SK-N-SH treated with all-trans-retinoic acid at 6 μM for 48 hours (cell line): ENCODE results near the gene MC1R.

Source experiments
- ARNTL ChIP-seq: fragments of 450-650 bp; formaldehyde crosslinking; IDR thresholded peaks from 2 replicates; pipeline ENCODE4 v1.5.0; 2020; ENCODE audit warnings: low read depth, mild to moderate bottlenecking, moderate library complexity, borderline replicate concordance
- CREB5 ChIP-seq: fragments of 250-450 bp; sonication (Bioruptor Pico); IDR thresholded peaks from 2 replicates; pipeline ENCODE4 v1.5.1; 2020; ENCODE audit warnings: low read depth, mild to moderate bottlenecking, moderate library complexity
- OSR1 ChIP-seq: fragments of 250-450 bp; sonication (Bioruptor Pico); IDR thresholded peaks from 2 replicates; pipeline ENCODE4 v1.8.0; 2022; ENCODE audit warnings: moderate library complexity, mild to moderate bottlenecking, inconsistent platforms
- PATZ1 ChIP-seq: fragments of 250-450 bp; sonication (Bioruptor Pico); IDR thresholded peaks from 2 replicates; pipeline ENCODE4 v1.8.0; 2020; ENCODE audit warnings: mild to moderate bottlenecking, moderate library complexity, borderline replicate concordance
- PPARA ChIP-seq: fragments of 250-450 bp; sonication (Bioruptor Pico); IDR thresholded peaks from 2 replicates; pipeline ENCODE4 v1.5.0; 2020; ENCODE audit warnings: mild to moderate bottlenecking, borderline replicate concordance
- TOX ChIP-seq: fragments of 250-450 bp; sonication (Bioruptor Pico); IDR thresholded peaks from 2 replicates; pipeline ENCODE4 v1.8.0; 2021; ENCODE audit warnings: mild to moderate bottlenecking, moderate library complexity, borderline replicate concordance
- ZFP30 ChIP-seq: fragments of 450-650 bp; formaldehyde crosslinking; IDR thresholded peaks from 2 replicates; pipeline ENCODE4 v1.5.0; 2022; ENCODE audit warnings: mild to moderate bottlenecking, moderate library complexity
- ZNF8 ChIP-seq: fragments of 450-650 bp; formaldehyde crosslinking; IDR thresholded peaks from 2 replicates; pipeline ENCODE4 v1.5.0; 2020; ENCODE audit warnings: mild to moderate bottlenecking, moderate library complexity
- TF ChIP-seq, protein P1 (sequence below): fragments of 250-450 bp; sonication (Bioruptor Pico); IDR thresholded peaks from 2 replicates; pipeline ENCODE4 v1.5.0; 2020; ENCODE audit warnings: mild to moderate bottlenecking, moderate library complexity

DNA sequence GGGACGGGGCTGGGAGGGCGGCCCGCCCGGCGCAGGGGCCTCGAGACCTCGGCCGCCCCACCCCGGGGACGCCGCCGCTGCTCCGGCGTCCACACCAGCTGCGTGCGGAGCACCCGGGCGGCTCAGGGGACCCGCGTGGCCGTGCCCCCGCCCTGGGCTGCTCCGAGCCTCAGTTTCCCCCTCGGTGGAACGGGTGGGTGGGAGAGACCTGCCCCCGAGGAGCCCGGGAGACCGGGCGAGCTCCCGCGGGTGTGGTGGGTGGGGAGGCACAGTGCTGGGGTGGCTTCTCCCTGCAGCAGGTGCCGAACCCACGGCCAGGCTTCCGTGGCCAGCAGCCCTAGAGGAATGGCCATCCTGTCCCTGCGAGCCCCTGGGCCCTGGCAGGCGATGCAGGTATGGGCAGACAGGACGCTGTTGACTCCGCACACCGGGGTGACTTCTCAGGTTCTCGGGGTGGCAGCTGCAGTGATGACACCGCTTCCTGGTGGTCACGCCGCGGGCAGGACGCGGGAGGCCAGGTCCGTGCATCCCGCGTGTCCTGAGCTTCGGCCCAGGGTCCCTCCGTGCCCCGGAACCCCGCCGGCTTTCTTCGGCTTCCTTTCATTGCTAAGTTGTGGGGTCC, 30.6 kb downstream of the MC1R start:
- TF ChIP-seq PATZ1 (CRISPR knock-in tag) (no peak), PPARA (CRISPR knock-in tag) (no peak), ZFP30 (CRISPR knock-in tag) (no peak), OSR1 (CRISPR knock-in tag) (no peak), TOX (CRISPR knock-in tag) (no peak), ZNF8 (CRISPR knock-in tag) (no peak), ARNTL (CRISPR knock-in tag) (no peak), CREB5 (no peak)
- TF ChIP-seq, protein P1, sequence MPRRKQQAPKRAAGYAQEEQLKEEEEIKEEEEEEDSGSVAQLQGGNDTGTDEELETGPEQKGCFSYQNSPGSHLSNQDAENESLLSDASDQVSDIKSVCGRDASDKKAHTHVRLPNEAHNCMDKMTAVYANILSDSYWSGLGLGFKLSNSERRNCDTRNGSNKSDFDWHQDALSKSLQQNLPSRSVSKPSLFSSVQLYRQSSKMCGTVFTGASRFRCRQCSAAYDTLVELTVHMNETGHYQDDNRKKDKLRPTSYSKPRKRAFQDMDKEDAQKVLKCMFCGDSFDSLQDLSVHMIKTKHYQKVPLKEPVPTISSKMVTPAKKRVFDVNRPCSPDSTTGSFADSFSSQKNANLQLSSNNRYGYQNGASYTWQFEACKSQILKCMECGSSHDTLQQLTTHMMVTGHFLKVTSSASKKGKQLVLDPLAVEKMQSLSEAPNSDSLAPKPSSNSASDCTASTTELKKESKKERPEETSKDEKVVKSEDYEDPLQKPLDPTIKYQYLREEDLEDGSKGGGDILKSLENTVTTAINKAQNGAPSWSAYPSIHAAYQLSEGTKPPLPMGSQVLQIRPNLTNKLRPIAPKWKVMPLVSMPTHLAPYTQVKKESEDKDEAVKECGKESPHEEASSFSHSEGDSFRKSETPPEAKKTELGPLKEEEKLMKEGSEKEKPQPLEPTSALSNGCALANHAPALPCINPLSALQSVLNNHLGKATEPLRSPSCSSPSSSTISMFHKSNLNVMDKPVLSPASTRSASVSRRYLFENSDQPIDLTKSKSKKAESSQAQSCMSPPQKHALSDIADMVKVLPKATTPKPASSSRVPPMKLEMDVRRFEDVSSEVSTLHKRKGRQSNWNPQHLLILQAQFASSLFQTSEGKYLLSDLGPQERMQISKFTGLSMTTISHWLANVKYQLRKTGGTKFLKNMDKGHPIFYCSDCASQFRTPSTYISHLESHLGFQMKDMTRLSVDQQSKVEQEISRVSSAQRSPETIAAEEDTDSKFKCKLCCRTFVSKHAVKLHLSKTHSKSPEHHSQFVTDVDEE = no peak
